Raji (cell line): ENCODE measurements around the gene PRR20G.

Experiments
- POLR2A ChIP-seq: IDR thresholded peaks from 2 replicates; pipeline ENCODE4 v1.6.1; 2011; ENCODE audit warnings: low read depth, low read length, control low read depth; ENCODE audit not compliant: insufficient read depth

PRR20G gene

DNA sequence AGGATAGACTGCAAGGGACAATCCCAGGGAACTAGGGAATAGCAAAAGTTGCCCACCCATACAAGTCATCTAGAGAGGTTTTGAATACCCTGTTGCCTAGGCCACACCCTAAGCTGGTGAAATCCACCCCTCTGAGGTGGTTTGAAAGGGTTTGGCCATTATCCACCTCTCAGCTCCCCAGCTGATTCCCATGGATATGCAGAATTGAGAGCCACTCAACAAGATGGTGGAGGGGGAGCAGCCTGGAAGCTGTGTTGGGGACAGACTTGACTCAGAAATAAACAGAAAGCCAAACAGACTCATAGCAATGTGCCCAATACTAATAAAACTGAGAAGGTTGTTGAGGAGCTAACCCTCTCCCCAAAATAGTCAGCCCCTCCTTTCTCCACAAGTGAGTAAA, 10.9 kb downstream of the PRR20G start:
- no peak for TF ChIP-seq POLR2A

DNA sequence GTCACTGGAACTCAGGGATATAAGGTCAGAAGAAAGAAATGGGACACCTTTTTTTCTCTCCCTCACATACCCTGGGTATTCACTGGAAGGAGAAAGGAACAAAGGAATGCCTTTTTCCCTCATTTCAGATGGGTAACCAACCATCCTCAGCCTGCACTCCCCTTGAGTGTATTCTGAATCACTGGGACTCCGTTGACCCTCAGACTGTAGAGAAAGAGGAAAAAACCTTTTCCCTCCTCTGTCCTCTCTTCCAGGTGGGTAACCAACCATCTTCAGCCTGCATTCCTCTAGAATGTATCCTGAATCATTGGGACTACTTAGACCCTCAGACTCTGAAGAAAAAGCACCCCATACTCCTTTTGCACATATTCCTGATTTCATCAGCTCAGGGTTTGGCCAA, 11.4 kb downstream of the PRR20G start:
- no peak for TF ChIP-seq POLR2A

DNA sequence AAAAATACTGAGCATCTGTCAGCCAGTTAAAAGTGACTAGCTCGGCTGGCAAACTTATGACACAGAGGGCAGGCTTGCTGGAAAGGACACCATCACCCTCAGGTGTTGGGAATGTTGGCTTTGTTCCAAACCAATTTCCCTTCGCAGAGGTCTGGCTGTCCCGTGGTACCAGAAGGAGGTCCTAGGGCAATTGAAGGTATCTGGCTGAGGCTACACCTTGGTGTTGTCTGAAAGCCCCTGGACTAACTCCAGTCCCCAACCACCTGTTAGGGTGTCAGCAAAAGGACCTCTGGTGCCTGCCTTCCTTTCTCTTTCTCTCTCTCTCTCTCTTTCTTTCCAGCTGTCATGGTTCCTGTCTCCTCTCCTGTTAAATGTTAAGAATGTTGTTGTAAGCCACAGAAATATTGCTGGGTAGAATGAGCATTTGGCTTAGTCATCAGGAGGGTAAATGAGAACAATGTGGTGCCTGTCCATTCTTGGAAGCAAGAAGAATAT, 12.5 kb downstream of the PRR20G start:
- TF ChIP-seq POLR2A, result no peak

DNA sequence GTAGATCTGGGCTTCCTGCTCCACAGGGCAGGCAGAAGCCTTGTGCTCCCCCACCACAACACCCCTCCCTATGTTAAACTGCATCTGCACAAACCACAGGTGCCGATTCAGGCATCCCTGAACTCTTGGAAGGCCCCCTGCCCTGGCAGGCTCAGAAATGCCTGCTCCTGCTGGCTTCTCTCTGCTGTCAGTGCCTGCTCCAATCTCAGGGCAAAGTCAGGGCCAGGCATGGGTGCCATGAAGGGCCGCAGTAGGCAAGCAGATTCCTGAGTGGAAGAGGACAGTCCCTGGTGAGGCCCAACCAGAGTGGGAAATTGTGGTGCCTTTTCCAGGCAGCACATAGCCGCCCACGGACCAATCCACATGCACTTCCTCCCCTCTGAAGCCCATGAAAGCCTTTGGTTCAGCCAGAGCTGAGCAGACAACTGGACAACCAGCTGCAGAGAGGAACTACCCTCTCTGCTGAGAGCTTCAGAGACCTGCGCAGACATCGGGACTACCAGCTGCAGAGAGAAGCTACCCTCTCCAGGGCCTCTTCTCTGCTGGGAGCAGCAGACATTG, 13.6 kb downstream of the PRR20G start:
- TF ChIP-seq POLR2A, result no peak

DNA sequence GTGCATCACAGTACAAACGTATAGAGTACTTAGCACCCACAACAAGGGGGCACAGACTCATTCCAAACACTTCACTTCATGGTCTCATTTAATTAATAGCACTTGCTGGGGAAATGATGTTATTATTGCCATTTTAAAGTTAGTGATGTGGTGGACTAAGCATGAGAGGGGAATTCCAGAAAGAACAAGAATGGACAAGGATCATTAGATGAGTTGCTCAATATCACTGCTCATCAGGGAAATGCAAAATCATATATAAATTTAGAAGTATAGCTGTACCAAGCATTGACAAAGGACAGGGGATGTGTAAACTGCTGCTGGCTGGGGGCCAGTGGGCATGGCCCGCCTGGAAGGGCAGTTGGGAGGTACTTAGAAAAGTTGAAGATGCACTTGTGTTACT, 14.6 kb downstream of the PRR20G start:
- no peak for TF ChIP-seq POLR2A

DNA sequence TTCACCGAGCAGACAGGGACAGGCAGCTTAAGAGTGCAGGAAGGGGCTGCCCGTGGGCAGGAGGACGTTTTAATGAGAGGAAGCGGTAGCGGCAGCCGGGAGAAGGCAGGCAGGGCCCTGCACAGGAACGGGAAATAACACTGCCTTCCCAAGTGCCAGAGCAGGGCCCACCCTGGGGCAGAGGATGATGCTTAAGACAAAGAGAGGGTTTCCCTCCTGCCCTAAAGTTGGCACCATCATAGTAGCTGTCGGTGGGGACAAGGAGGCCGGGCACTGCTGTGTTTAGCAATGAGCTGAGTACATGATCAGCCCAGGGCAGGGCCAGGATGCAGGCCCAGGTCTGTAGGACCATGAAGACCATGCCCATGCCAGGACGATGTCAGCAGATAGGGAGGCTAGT, 21.7 kb downstream of the PRR20G start:
- no peak for TF ChIP-seq POLR2A

DNA sequence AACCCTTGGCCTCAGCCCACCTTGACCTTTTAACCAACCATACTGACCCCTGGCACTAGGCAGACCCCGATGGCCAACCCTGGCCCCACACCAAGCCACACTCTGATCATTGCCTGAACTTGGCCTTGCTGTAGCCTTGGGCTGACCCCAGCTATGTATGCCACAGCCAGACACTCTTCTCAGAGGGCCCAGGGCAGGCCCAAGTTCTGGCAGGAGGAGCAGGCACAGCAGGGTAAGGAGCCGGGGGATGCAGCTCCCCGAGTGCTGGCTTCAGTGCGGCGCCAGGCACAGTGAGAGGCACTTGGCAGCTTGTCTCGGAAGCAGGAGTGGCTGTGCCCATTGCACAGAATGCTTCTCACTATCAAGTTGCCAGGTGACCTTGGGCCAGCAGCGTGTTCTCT, 22.3 kb downstream of the PRR20G start:
- no peak for TF ChIP-seq POLR2A

DNA sequence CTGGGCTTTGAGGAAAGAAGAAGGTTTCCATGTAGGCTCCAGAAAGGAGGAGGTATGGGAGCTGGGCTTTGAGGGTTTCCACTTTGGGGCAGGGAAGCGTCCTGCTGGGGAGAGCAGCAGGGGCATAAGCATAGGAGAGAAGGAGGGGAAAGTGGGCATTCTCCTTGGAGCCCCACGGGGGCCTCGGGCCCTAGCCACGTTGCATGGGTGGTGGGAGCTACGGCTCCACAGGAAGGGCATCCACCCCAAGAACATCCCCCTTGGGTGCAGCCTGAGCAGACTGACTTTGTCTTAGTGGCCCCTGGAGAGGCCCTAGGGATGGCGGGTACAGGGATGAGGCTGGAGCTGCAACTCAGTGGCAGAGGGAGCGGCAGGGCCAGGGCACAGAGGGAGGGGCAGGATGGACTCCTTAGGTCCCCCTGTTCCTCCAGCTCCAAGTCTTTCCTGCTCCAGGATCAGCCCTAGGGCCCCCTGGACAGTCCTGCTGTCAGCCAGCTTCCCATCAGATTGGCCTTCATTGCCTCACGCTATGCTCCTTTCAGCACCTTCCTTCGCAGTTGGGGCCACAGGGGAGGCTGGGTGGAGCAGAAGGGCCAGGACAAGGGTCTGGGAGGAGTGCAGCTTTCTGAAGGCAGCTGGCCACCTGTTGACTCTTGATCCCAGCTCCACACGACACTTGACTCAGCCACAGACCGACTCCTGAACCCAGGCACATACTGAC, 22.9 kb downstream of the PRR20G start:
- no peak for TF ChIP-seq POLR2A

DNA sequence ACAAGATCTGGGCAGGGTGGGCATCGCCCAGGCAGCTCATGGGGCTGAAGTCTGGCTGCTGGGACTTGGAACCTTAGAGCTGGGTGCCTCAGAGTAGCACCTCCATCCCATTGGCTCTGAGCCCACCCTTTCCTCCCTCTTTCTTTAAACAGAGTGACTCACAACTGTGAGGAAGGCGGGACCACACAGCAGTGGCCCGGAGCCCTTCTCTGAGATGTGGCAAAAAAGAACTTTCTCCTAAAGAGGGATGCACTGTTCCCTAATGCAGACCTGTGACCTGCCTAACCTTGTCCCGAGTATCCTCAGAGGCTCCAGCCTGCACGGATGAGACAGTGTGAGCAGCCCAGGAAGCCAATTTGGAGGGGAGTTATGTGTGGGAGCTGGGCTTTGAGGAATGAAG, 23.6 kb downstream of the PRR20G start:
- TF ChIP-seq POLR2A, result no peak

DNA sequence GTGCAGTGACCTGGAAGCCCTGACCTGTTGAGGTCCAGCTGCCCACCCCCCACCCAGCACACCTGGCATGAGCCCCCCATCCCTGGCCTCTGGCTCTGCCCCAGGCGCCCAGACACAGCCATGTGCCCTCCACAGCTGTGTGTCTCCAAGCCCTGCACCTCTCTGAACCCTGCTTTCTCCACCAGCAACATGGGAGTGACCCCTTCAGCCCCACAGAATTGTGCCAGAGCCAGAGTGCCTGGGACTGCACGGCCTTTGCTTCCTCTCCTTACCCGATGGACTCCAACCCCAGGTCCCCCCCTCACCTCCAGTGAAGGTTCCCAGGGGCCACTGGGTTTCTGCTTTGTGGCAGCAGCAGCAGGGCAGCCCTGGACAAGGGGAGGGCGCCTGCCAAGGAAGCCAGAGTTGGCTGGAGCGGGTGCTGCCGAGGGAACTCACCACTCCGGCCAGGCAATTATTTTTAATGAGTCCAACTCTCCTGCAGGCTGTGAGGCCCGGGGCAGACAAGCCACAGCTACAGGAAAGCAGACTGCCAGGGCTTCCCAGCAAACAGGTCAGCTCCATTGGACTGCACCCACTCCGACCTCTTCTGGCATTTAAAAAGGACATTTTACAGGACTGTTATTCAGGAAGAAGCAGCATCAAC, 24.1 kb downstream of the PRR20G start:
- no peak for TF ChIP-seq POLR2A

DNA sequence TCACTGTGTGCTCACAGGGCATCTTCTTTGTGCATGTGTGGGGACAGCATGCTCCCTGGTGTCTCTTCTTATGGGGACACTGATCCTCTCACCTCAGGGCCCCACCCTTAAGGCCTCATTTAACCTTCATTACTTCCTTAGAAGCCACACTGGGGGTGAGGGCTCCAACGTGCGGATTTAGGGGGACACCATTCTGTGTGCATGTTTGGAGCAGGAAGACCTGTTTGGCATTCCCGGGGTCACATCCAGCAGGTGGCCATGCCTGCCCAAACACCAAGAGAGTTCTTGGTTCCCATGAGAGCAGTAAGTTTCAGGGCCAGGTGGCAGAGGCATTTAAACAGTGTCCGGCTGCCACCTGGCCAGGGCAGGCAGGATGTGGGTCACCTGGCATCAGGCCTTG, 24.8 kb downstream of the PRR20G start:
- no peak for TF ChIP-seq POLR2A

DNA sequence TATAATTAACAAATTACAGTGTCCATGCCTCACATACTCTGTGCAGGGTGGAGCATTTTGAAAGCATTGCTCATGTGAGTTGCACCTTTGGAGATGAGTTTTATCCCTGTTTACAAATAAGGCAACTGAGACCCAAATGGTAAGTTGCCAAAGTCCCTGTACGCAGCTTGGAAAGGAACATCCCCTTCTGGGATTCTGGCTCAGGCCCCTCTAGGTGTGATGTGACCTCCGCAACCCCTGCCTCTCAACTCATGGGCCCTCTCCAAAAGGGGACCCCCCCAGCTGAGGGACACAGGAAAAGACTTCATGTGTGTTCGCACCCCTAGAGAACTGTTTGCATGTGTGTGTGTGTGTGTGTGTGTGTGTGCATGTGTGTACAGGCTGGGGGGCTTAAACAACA, 25.3 kb downstream of the PRR20G start:
- no peak for TF ChIP-seq POLR2A

DNA sequence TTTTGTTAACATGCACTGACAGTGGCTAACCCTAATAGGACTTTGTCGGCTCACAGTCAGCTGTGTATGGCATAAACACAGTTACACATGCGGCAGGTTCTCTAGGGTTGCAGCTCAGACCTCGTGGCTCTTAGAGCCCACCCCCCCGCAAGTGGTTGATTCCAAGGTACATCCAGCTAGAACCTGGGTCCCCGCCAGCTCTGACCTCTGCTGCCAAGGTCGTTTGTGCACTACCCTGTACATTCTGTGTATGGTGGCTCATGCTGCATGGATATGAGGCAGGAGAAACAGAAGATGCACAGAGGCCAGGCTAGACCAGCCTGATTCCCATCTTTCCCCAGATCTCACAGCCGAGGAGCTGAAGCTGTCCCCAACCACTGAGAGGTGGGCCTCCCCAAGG, 25.9 kb downstream of the PRR20G start:
- TF ChIP-seq POLR2A, result no peak

DNA sequence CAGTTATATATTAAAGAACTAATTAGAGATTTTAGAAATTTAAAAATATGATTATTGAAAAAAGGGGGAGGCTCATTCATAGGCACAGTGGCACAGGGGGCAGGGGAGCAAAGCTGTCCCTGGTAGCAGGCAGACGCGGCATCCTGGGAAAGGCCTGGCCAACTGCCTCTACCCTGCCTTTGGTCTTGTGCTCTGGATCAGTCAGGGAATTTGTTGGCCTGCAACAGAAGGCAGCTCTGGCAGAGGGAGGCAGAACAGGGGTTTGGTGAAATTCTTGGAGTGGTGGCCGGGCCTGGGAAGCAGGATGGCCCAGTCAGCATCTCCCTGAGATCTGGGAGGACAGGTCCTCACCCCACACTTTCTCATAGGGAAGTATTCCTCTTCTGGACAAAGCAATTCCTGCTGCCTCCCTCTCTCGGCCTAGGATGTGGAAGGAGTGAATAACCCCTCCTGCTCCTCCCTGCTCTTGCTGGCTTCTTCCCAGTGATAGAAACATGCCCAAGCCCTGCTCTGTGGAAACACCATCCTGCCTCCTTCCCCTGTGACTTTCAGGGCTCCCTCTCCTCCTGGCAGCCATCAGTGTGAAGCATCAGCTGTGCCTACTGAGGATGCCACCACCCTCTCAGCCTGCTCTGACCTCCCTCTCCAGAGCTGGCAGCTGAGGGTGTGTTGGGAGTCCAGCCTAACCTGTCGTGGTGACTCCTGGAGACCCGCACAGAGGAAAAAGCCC, 26.9 kb downstream of the PRR20G start:
- TF ChIP-seq POLR2A, result no peak

DNA sequence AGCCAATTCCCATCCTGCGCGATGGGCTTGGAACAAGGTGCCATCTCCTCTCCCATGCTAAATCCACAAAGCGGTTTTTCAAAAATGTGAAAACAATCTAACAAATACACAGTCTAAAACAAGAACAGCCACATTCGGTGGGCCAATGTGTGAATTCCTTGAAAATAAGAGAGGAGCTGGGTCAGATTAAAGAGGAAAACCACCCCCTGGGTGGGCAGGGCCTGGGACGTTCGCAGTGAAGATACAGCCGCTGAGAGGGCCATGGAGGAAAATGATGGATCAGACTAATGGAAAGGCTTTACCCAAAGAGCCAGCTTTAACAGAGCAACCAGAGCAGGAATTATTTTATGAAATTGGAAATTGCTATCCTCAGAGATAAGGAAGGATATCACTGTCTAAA, 27.4 kb downstream of the PRR20G start:
- TF ChIP-seq POLR2A, result no peak

DNA sequence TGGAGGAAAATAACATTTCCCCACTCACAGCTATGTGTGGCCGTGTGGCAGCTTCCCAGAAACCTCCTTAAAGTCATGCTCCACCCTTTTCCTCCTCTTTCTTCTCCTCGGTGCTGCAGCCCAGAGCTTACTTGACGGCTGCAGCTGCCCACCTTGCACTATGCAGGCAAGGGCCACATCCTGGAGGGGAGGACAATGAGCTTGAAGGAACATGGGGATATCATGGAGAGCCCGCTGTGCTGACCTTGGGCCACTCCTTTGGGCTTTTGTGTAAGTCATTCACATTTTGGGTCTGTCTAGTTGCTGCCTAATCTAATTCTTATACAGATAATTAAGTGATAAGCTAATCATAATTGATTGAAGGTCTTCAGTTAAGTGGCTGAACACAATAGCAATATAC, 28.0 kb downstream of the PRR20G start:
- TF ChIP-seq POLR2A, result no peak
